Activated T-helper 1 cell treated with Interleukin-2 at 50 U/mL for 16 hours (primary cell): ENCODE measurements around the gene FAM50A.
"Not testable (repeated sequence)": the region's sequence is repeated elsewhere in the genome, so short reads cannot be mapped to it uniquely, and the experiment has no call there.

Source experiments
- DNase-seq: peaks from one replicate; pipeline ENCODE4 v3.0.0-alpha.2; 2020; ENCODE audit warnings: low read depth

Gene FAM50A

GRCh38 chrX:154485150-154486051 is 41.5 kb downstream of the FAM50A start:
- no peak for DNase-seq

- peak; percentile 10 for DNase-seq
These were observed 42.1 kb downstream of the FAM50A start for GRCh38 chrX:154486052-154486395.

- DNase-seq: peak; percentile 43
These were observed 42.7 kb downstream of the FAM50A start, which contains the start of gene UBL4A for GRCh38 chrX:154486396-154487207. TSS of gene UBL4A (minus strand) at chrX:154486615. CDS start at chrX:154486584, 31 bp downstream.

- no peak for DNase-seq
These were observed 43.8 kb downstream of the FAM50A start for GRCh38 chrX:154487518-154488290.

- DNase-seq: no peak
These were observed 44.6 kb downstream of the FAM50A start for GRCh38 chrX:154488336-154489075.

- no peak for DNase-seq
These were observed 45.2 kb downstream of the FAM50A start for GRCh38 chrX:154489182-154489581.

- DNase-seq: no peak
These were observed 46.1 kb downstream of the FAM50A start for GRCh38 chrX:154490021-154490413.

GRCh38 chrX:154490414-154491083 is 46.6 kb downstream of the FAM50A start, which contains the start of gene SLC10A3:
TSS of gene SLC10A3 (minus strand) at chrX:154490629. CDS start at chrX:154488940, 1,689 bp downstream.
- peak; percentile 84 for DNase-seq

- no peak for DNase-seq
These were observed 50.8 kb downstream of the FAM50A start for GRCh38 chrX:154494715-154495114.

- DNase-seq: no peak
These were observed 51.6 kb downstream of the FAM50A start for GRCh38 chrX:154495472-154495922.

GRCh38 chrX:154496591-154497137 is 52.7 kb downstream of the FAM50A start:
- DNase-seq: not testable (repeated sequence)
